HepG2 (cell line): ENCODE results near the gene RPS25. TPM values are rescaled to one million over a fixed set of nuclear protein-coding genes. Genes with fewer than 3 reads are reported as not detected.

Experiments
- FOXK1 ChIP-seq: sonication (generic); formaldehyde crosslinking; IDR thresholded peaks from 2 replicates; pipeline ENCODE4 v1.4.0; 2020; ENCODE audit warnings: low read depth, missing genetic modification reagents, borderline replicate concordance
- FOXO1 ChIP-seq: sonication (generic); formaldehyde crosslinking; IDR thresholded peaks from 2 replicates; pipeline ENCODE4 v1.4.0; 2020; ENCODE audit warnings: missing genetic modification reagents
- ISL2 ChIP-seq: sonication (generic); formaldehyde crosslinking; IDR thresholded peaks from 2 replicates; pipeline ENCODE4 v1.5.0; 2020; ENCODE audit warnings: missing genetic modification reagents
- JUN ChIP-seq: sonication (generic); formaldehyde crosslinking; IDR thresholded peaks from 2 replicates; pipeline ENCODE4 v1.4.0; 2020; ENCODE audit warnings: mild to moderate bottlenecking, missing genetic modification reagents
- KDM2A ChIP-seq: sonication (generic); formaldehyde crosslinking; IDR thresholded peaks from 2 replicates; pipeline ENCODE4 v1.4.0; 2020; ENCODE audit warnings: low read depth, missing genetic modification reagents, borderline replicate concordance
- KLF15 ChIP-seq: sonication (generic); formaldehyde crosslinking; IDR thresholded peaks from 2 replicates; pipeline ENCODE4 v1.8.1; 2023; ENCODE audit warnings: borderline replicate concordance, mild to moderate bottlenecking, inconsistent platforms, missing genetic modification reagents, mixed read lengths
- NFATC3 ChIP-seq: sonication (generic); formaldehyde crosslinking; IDR thresholded peaks from 2 replicates; pipeline ENCODE4 v1.5.1; 2020; ENCODE audit warnings: mild to moderate bottlenecking, missing genetic modification reagents
- NFKB2 ChIP-seq: sonication (generic); formaldehyde crosslinking; IDR thresholded peaks from 2 replicates; pipeline ENCODE4 v1.4.0; 2020; ENCODE audit warnings: missing genetic modification reagents, borderline replicate concordance
- SIN3A ChIP-seq: IDR thresholded peaks from 2 replicates; pipeline ENCODE4 v1.6.1; 2011; ENCODE audit warnings: low read depth, mild to moderate bottlenecking, control low read depth, low read length, borderline replicate concordance
- SMYD3 ChIP-seq: sonication (generic); formaldehyde crosslinking; IDR thresholded peaks from 2 replicates; pipeline ENCODE4 v1.8.1; 2023; ENCODE audit warnings: mild to moderate bottlenecking, missing genetic modification reagents
- SOX13 ChIP-seq, 3 experiments: fragments of 450-650 bp in 1 of 3; sonication (generic) in 1 of 3; formaldehyde crosslinking in 1 of 3; IDR thresholded peaks in 2 of 3; conservative IDR thresholded peaks in 1 of 3; 2 replicates each; pipeline versions ENCODE4 v1.5.0 to v1.6.1; 2016 to 2020; ENCODE audit warnings: antibody characterized with exemption in 1 of 3, mild to moderate bottlenecking in 1 of 3, missing compliant biosample characterization in 1 of 3, missing genetic modification reagents in 1 of 3, moderate library complexity in 1 of 3
- TBX3 ChIP-seq: fragments of 450-650 bp; IDR thresholded peaks from 2 replicates; pipeline ENCODE4 v1.6.1; 2017; ENCODE audit warnings: antibody characterized with exemption, mild to moderate bottlenecking, inconsistent platforms, borderline replicate concordance
- YEATS4 ChIP-seq: sonication (generic); formaldehyde crosslinking; IDR thresholded peaks from 2 replicates; pipeline ENCODE4 v1.4.0; 2020; ENCODE audit warnings: missing genetic modification reagents, borderline replicate concordance
- ZBTB20 ChIP-seq: sonication (generic); formaldehyde crosslinking; IDR thresholded peaks from 2 replicates; pipeline ENCODE4 v1.8.1; 2023; ENCODE audit warnings: missing genetic modification reagents, low read depth, mild to moderate bottlenecking, borderline replicate concordance
- ZFP36L2 ChIP-seq: sonication (generic); formaldehyde crosslinking; IDR thresholded peaks from 2 replicates; pipeline ENCODE4 v1.4.0; 2020; ENCODE audit warnings: missing genetic modification reagents
- ZFP41 ChIP-seq: sonication (generic); formaldehyde crosslinking; IDR thresholded peaks from 2 replicates; pipeline ENCODE4 v1.4.0; 2020; ENCODE audit warnings: mild to moderate bottlenecking, missing genetic modification reagents, borderline replicate concordance
- ZNF362 ChIP-seq: sonication (generic); formaldehyde crosslinking; IDR thresholded peaks from 2 replicates; pipeline ENCODE4 v1.4.0; 2020; ENCODE audit warnings: missing genetic modification reagents, mild to moderate bottlenecking, borderline replicate concordance
- ZNF530 ChIP-seq: sonication (generic); formaldehyde crosslinking; IDR thresholded peaks from 2 replicates; pipeline ENCODE4 v1.5.0; 2020; ENCODE audit warnings: low read depth, mild to moderate bottlenecking, missing genetic modification reagents
- ZNF768 ChIP-seq: sonication (generic); formaldehyde crosslinking; IDR thresholded peaks from 2 replicates; pipeline ENCODE4 v1.4.0; 2020; ENCODE audit warnings: missing genetic modification reagents
- ZNF839 ChIP-seq: sonication (generic); formaldehyde crosslinking; IDR thresholded peaks from 2 replicates; pipeline ENCODE4 v1.4.0; 2020; ENCODE audit warnings: missing genetic modification reagents, mild to moderate bottlenecking, borderline replicate concordance
- ZNF879 ChIP-seq: sonication (generic); formaldehyde crosslinking; IDR thresholded peaks from 2 replicates; pipeline ENCODE4 v1.8.1; 2023; ENCODE audit warnings: missing genetic modification reagents
- polyA plus RNA-seq, 8 experiments: library from polyadenylated mRNA; depleted of rRNA in 3 of 8; stranded (reverse) in 7 of 8; unstranded in 1 of 8; fragments of >200 nt; fragmentation: Illumina TruSeq in 4 of 8; extraction: Trizol in 4 of 8; gene quantifications; 2 replicates each; pipeline versions ENCODE4 v1.2.1 to v1.2.3, GENCODE V29; 2011 to 2016; ENCODE audit warnings: low read depth in 4 of 8, missing spikeins in 1 of 8, mixed read lengths in 1 of 8; ENCODE audit not compliant: insufficient read depth in 1 of 8
- total RNA-seq, 5 experiments: library from RNA; depleted of rRNA; stranded (reverse); fragments of >200 nt; fragmentation: Illumina TruSeq; extraction: Trizol; gene quantifications; 2 replicates each; pipeline ENCODE4 v1.2.3, GENCODE V29; 2016; ENCODE audit warnings: low read depth in 1 of 5
- TF ChIP-seq, protein P1 (sequence below): IDR thresholded peaks from 2 replicates; pipeline ENCODE4 v1.6.1; 2012; ENCODE audit warnings: low read depth, low read length, improper control_type of control experiment
- TF ChIP-seq, protein P2 (sequence below): sonication (generic); formaldehyde crosslinking; IDR thresholded peaks from 2 replicates; pipeline ENCODE4 v1.5.0; 2020; ENCODE audit warnings: mild to moderate bottlenecking, missing genetic modification reagents, borderline replicate concordance

The RPS25 gene
- total and polyA plus RNA-seq, 2 of the 13 experiments (the other 11 are each of a cell fraction or from before 2014, with no cell fraction given) = 839 to 1,415 TPM

GRCh38 chr11:119018074-119018938, at the start of gene RPS25, which contains the start of gene TRAPPC4 (continued):
- TF ChIP-seq NFATC3 (no peak), KDM2A (CRISPR knock-in tag) (peak; percentile 86), FOXK1 (CRISPR knock-in tag) (peak; percentile 71; the same call in 1 of the 2 replicates), NFKB2 (peak; percentile 59; the same call in 1 of the 2 replicates), KLF15 (CRISPR knock-in tag) (no peak; the same call in 1 of the 2 replicates), SIN3A (peak; percentile 69; the same call in 1 of the 2 replicates), YEATS4 (peak; percentile 73), ZNF879 (peak; percentile 90), SMYD3 (CRISPR knock-in tag) (no peak), ZNF839 (CRISPR knock-in tag) (peak; percentile 96), ISL2 (CRISPR knock-in tag) (peak; percentile 41; the same call in 1 of the 2 replicates), FOXO1 (CRISPR knock-in tag) (no peak), TBX3 (no peak), ZNF530 (CRISPR knock-in tag) (no peak), ZFP41 (CRISPR knock-in tag) (0 out of 2 replicates have a peak, but pooled peaks have one; percentile 42), JUN (CRISPR knock-in tag) (no peak), ZBTB20 (CRISPR knock-in tag) (0 out of 2 replicates have a peak, but pooled peaks have one; percentile 27), ZNF362 (CRISPR knock-in tag) (no peak; the same call in 1 of the 2 replicates), ZNF768 (CRISPR knock-in tag) (no peak), ZFP36L2 (CRISPR knock-in tag) (no peak), SOX13 (IDR thresholded peaks at IDR 0.05) (0 out of 2 replicates have a peak, but pooled peaks have one; percentile 43), SOX13 (CRISPR knock-in tag; conservative IDR thresholded peaks at IDR 0.05 in 1 of 2, IDR thresholded peaks at IDR 0.05 in 1 of 2) (peak in 1 of 2 experiments; percentile 9; a peak in 1 of 4 replicates)
- TF ChIP-seq, protein P1, sequence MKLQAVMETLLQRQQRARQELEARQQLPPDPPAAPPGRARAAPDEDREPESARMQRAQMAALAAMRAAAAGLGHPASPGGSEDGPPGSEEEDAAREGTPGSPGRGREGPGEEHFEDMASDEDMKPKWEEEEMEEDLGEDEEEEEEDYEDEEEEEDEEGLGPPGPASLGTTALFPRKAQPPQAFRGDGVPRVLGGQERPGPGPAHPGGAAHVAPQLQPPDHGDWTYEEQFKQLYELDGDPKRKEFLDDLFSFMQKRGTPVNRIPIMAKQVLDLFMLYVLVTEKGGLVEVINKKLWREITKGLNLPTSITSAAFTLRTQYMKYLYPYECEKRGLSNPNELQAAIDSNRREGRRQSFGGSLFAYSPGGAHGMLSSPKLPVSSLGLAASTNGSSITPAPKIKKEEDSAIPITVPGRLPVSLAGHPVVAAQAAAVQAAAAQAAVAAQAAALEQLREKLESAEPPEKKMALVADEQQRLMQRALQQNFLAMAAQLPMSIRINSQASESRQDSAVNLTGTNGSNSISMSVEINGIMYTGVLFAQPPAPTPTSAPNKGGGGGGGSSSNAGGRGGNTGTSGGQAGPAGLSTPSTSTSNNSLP = no peak
- TF ChIP-seq, protein P2, sequence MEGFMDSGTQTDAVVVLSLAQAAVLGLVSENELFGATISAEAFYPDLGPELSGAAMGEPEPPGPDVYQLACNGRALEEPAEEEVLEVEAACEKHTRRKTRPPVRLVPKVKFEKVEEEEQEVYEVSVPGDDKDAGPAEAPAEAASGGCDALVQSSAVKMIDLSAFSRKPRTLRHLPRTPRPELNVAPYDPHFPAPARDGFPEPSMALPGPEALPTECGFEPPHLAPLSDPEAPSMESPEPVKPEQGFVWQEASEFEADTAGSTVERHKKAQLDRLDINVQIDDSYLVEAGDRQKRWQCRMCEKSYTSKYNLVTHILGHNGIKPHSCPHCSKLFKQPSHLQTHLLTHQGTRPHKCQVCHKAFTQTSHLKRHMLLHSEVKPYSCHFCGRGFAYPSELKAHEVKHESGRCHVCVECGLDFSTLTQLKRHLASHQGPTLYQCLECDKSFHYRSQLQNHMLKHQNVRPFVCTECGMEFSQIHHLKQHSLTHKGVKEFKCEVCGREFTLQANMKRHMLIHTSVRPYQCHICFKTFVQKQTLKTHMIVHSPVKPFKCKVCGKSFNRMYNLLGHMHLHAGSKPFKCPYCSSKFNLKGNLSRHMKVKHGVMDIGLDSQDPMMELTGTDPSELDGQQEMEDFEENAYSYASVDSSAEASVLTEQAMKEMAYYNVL (CRISPR knock-in tag) = peak; percentile 25; the same call in 1 of the 2 replicates
